Right cardiac atrium (tissue), 5 donors: ENCODE data around the gene CFAP97D2. TPM values are rescaled to one million over a fixed set of nuclear protein-coding genes. Genes with fewer than 3 reads are reported as not detected.

Source experiments
- ATAC-seq, 2 donors: fragments of 200-7000 bp; cut with Tn5 transposase; one replicate each; pipeline versions ENCODE4 v1.8.0 to v1.9.1; 2020; ENCODE audit warnings: moderate library complexity in 2 of 2, mild to moderate bottlenecking in 1 of 2
- DNase-seq, 3 donors: peaks; one replicate each; pipeline ENCODE4 v3.0.0-alpha.2; 2020
- H3K27ac ChIP-seq: one replicate; pipeline ENCODE4 v1.5.1; 2013; ENCODE audit warnings: mild to moderate bottlenecking, low read length, control low read depth, moderate library complexity
- H3K27me3 ChIP-seq: one replicate; pipeline ENCODE4 v1.6.1; 2013; ENCODE audit not compliant: control insufficient read depth, insufficient read depth
- H3K4me1 ChIP-seq: one replicate; pipeline ENCODE4 v1.6.1; 2013; ENCODE audit warnings: low read length; ENCODE audit not compliant: control insufficient read depth, insufficient read depth
- H3K4me3 ChIP-seq: one replicate; pipeline ENCODE4 v1.5.1; 2013; ENCODE audit warnings: low read length, control low read depth
- H3K9me3 ChIP-seq: one replicate; pipeline ENCODE4 v1.6.1; 2013; ENCODE audit warnings: low read length; ENCODE audit not compliant: control insufficient read depth
- WGBS: extraction: QIAGEN DNeasy Blood & Tissue Kit; methylation state at CpG from one replicate; pipeline ENCODE4 v1.1.7; 2013; 5-methylcytosine and 5-hydroxymethylcytosine counted together
- intact Hi-C, 4 donors: fragments of 100-400 bp; cut with DNase I; formaldehyde crosslinking; loops; one replicate each; pipeline versions ENCODE4 v1.11.0 to v1.14.0; 2022 to 2023
- polyA plus RNA-seq: library from polyadenylated mRNA; stranded (reverse); fragments of 200-250 nt; gene quantifications from one replicate; pipeline ENCODE4 v1.2.3, GENCODE V29; 2013
- total RNA-seq, 4 donors: library from RNA; stranded (reverse); fragmentation: NEBNext Ultra II Directional; extraction: Animal tissue kit (Norgen Biotek cat#: 25700); gene quantifications; one replicate each; pipeline ENCODE4 v1.2.1, GENCODE V29; 2021
- donor health status: healthy with polysubstance abuse.
- donor health status: DM: no; HTN: yes; CAD: no.
- donor health status: DM: no; HTN: no; CAD: no.
- donor health status: DM: no; HTN: yes; CAD: no; lungs with severe emphysema.
- donor health status: DM: yes; HTN: yes; CAD: no.

Gene CFAP97D2
- total and polyA plus RNA-seq, 5 donors, result not detected

DNA sequence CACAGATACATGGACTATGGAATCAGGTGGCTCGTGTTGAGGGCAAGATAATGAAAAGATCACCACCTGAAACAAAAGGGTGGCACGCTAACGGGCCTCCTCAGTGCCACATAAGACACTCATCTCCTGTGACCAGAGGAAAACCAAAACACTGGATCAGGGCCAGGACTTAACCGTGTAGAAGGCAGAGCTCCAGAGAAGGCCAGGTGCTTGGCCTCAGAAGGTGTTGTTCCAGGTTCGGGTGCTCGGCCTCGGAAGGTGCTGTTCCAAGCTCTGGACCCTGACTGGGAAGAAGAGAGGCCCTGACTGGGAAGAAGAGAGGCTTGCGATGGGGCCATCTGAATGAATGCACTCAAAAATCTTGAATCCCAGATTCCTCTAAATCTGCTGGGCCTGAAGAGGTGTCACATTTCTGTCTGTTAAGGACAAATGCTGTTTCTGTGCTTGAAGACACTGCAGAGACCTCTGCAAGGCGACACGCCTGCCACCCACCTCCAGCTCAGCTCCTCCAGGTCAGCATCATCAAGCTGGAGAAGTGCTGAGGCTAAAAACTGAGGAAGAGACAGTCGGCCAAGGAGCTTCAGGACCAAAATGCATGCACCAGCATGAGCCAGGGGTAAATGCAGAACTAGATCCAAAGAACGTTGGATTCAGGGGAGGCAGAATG, 44.0 kb upstream of the CFAP97D2 start:
- Histone ChIP-seq H3K9me3 (no peaks in the 10 kb centered on the region), H3K4me1 (peaks cover 9% of the 10 kb centered on the region), H3K27me3 (no peaks in the 10 kb centered on the region), H3K4me3 (no peak overlapping the region), H3K27ac (no peak overlapping the region)
- intact Hi-C loops, result no loop called here
- peak in 1 of 3 donors; percentile 0 for DNase-seq
- 52% methylated on average over 12 of the region's 12 CpGs for WGBS
- ATAC-seq, result no peak

DNA sequence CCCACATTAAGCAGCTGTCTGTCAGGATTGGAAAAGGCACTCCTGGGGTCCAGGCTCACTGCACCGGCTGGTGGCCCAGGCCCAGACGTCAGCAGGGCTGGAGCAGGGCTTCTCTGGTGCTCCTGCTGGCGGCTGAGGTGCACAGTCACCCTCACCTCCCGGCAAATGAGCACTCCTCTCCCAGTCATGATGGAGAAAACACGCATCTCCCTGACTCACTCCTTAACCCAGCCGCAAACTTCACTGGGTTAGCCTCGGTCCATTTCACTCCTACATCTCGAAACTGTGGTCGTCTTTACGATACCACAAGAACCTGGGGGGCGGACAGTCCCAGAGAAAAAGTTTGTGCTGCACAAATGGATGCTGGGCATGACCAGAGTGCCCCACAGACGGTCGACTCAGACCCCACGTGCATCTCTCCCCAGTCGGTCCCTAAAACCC, 43.3 kb upstream of the CFAP97D2 start:
- intact Hi-C loops, result no loop called here
- H3K4me3 ChIP-seq, result no peak overlapping the region
- no peaks in the 10 kb centered on the region for H3K9me3 ChIP-seq
- no peak overlapping the region for H3K27ac ChIP-seq
- peaks cover 2% of the 10 kb centered on the region for H3K4me1 ChIP-seq
- peak in 1 of 3 donors; percentile 3 for DNase-seq
- 95% methylated on average over 15 of the region's 15 CpGs for WGBS
- ATAC-seq, result no peak
- H3K27me3 ChIP-seq, result no peaks in the 10 kb centered on the region

DNA sequence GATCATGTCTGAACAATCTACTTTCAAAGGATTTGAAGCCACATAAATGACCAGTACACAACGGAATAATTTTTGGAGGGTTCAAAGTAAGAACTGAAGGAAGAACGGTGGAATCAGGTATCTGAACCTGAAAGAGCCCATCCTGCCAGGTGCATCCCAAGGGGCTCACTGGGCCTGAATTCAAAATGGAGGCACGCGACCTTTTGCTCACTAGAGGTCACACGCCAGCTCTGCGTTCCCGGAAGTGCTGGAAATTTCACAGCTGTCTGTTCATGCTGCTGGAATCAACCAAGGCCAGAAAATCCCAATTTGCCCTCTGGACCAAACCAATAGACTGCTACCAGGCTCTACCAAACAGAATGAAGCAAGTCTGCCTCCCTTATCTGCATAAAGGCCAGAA, 42.5 kb upstream of the CFAP97D2 start:
- no peaks in the 10 kb centered on the region for H3K27me3 ChIP-seq
- intact Hi-C loops, result no loop called here
- no peaks in the 10 kb centered on the region for H3K9me3 ChIP-seq
- WGBS, result 89% methylated on average over 7 of the region's 7 CpGs
- DNase-seq (peak in 1 of 3 donors; percentile 2), ATAC-seq (no peak)
- H3K27ac ChIP-seq, result no peak overlapping the region
- H3K4me3 ChIP-seq, result no peak overlapping the region
- peaks cover 2% of the 10 kb centered on the region for H3K4me1 ChIP-seq

DNA sequence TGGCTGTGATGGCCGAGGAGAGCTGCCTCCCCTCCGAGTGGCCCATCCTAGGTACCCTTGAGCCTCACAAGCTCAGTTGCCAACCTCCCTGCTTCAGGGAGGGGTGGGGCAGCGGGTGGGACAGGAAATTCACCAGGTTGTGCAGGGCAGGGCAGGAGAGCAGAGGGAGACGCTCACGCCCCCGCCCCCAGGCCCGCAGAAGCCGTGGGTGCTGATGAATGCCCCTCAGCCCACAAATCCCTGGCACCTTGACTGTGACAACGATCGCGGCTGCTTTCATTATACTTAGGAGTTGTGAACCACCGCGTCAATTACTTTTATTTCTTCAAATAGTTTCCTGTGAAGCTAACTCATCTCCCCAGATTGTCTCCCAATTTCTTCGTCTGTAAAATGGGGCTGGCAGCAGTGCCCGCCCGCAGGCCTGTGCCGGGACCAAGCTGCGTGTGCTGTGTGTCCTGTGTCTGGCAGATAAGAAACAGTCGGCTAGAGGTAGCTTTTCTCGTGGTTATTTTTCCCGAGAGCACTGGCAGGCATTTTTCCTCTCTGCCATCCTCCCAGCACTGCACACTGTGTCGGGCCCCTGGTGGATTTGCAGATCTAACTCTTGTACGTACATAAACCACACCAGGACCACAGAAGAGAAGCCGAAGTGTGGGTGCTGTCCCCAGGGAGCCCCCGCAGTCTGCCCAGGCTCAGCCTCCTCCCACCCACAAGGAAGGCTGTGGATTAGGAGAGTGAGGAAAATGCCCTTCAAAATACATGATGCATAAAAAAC, 38.7 kb upstream of the CFAP97D2 start:
- no peaks in the 10 kb centered on the region for H3K27me3 ChIP-seq
- no peak overlapping the region for H3K27ac ChIP-seq
- intact Hi-C loops, result no loop called here
- H3K9me3 ChIP-seq, result no peaks in the 10 kb centered on the region
- DNase-seq (peak in 1 of 3 donors; percentile 8), ATAC-seq (no peak)
- WGBS, result 63% methylated on average over 25 of the region's 25 CpGs
- H3K4me3 ChIP-seq, result no peak overlapping the region
- H3K4me1 ChIP-seq, result no peaks in the 10 kb centered on the region

DNA sequence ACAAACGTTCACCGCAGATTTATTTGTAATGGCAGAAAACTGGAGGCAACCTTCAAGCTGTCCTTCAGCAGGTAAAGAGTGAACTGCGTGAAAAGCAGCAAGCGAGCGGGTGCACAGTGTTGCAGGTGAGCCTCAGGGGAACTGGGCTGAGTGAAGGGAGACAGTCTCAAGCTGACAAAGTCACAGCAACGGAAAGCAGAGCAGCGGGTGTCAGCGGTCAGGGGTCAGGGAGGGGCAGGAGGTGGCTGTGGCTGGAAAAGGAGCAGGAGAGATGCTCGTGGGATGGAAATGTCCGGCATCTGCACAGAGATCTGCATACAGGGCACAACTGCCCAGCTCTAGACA, 38.2 kb upstream of the CFAP97D2 start:
- H3K4me1 ChIP-seq, result no peaks in the 10 kb centered on the region
- no peak for ATAC-seq
- DNase-seq, result peak in 1 of 3 donors; percentile 4
- H3K27ac ChIP-seq, result no peak overlapping the region
- intact Hi-C loops, result no loop called here
- H3K4me3 ChIP-seq, result no peak overlapping the region
- H3K27me3 ChIP-seq, result no peaks in the 10 kb centered on the region
- H3K9me3 ChIP-seq, result no peaks in the 10 kb centered on the region
- WGBS, result 57% methylated on average over 10 of the region's 10 CpGs

DNA sequence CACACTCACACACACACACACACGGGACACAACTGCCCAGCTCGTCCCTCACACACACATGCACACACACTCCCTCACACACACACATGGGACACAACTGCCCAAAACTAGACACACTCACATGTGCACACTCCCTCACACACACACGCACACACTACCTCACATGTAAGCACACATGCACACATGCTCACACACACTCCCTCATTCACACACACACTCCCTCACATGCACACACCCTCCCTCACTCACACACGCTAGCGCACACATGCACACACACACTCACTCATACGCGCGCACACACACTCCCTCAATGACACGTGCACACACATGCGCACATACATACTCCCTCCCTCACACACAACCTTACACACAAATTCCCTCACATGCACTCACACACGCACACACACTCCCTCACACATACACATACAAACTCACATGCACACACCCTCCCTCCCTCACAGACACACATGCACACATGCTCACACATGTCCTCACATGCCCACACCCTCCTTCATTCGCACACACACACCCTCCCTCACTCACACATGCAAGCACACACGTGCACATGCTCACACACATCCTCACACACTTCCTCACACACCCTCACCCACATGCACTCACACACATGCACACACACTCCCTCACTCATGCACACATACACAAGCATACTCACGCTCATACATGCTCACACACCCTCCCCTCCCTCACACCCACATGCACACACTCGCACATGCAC, 37.6 kb upstream of the CFAP97D2 start:
- intact Hi-C loops, result no loop called here
- Histone ChIP-seq H3K27me3 (no peaks in the 10 kb centered on the region), H3K4me3 (no peak overlapping the region), H3K4me1 (no peaks in the 10 kb centered on the region), H3K9me3 (no peaks in the 10 kb centered on the region), H3K27ac (no peak overlapping the region)
- WGBS, result 80% methylated on average over 15 of the region's 15 CpGs
- peak in 1 of 3 donors; percentile 0 for DNase-seq
- ATAC-seq, result no peak

DNA sequence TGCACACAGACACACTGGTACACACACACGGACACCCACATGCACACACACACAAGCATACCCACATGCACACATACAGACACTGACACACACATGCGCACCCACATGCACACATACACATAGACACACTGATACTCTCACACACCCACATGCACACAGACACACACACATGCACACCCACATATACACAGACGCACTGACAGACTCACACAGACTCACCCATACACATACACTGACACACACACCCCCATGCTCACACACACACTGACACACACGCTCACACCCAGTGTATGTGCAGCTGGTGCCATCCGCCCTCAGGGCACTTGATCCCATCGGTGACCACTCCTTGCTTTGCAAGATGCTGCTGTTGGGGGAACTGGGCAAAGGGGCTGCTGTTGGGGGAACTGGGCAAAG, 36.9 kb upstream of the CFAP97D2 start:
- 92% methylated on average over 6 of the region's 6 CpGs for WGBS
- no peak overlapping the region for H3K27ac ChIP-seq
- ATAC-seq (peak in 1 of 2 donors; percentile 15), DNase-seq (peak in 1 of 3 donors; percentile 0)
- H3K27me3 ChIP-seq, result no peaks in the 10 kb centered on the region
- no peaks in the 10 kb centered on the region for H3K4me1 ChIP-seq
- H3K4me3 ChIP-seq, result no peak overlapping the region
- H3K9me3 ChIP-seq, result no peaks in the 10 kb centered on the region
- intact Hi-C loops, result no loop called here

DNA sequence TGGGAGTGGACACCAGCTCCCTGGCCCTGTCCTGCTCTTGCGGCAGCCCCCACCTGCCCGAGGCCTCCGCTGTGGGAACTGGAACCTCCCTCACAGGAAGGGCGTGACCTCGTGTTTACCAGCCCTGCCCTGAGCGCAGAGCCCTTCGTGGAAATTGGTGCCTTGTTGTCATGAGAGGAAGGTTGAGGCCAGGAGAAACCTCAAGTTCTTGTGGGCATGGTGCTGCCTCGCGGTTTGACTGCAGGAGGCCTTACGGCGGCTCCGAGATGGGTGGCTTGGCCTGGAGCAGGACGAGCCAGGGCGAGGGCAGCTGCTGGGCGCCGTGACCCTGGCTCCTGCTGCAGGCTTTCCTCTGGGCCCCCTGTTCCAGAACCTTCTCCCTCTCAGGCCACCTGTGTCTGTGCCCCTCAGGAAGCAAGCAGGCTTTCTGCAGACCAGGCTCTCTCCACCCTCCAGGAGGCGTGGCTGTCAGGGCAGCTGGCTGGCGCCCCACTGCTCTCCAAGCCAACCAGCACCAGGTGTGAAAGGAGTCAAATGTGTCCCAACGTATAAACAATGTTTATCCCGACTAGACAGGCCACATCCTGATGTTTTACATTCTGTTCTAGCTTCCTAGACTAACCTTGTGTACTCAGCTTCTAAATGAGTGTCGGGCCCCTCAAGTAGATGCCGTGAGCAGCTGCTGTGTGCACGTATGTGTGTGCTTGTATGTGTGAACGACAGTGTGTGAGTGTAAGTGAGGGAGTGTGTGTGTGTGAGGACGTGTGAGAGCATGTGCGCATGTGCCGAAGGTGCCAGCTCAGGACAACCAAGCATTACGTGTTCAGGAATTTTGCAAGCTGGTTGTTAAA, 36.2 kb upstream of the CFAP97D2 start:
- DNase-seq, result peak in 1 of 3 donors; percentile 34
- Histone ChIP-seq H3K4me1 (no peaks in the 10 kb centered on the region), H3K4me3 (no peak overlapping the region), H3K27me3 (no peaks in the 10 kb centered on the region), H3K9me3 (no peaks in the 10 kb centered on the region), H3K27ac (no peak overlapping the region)
- peak; percentile 34 to 56 for ATAC-seq
- intact Hi-C loops, result no loop called here
- 70% methylated on average over 28 of the region's 28 CpGs for WGBS

DNA sequence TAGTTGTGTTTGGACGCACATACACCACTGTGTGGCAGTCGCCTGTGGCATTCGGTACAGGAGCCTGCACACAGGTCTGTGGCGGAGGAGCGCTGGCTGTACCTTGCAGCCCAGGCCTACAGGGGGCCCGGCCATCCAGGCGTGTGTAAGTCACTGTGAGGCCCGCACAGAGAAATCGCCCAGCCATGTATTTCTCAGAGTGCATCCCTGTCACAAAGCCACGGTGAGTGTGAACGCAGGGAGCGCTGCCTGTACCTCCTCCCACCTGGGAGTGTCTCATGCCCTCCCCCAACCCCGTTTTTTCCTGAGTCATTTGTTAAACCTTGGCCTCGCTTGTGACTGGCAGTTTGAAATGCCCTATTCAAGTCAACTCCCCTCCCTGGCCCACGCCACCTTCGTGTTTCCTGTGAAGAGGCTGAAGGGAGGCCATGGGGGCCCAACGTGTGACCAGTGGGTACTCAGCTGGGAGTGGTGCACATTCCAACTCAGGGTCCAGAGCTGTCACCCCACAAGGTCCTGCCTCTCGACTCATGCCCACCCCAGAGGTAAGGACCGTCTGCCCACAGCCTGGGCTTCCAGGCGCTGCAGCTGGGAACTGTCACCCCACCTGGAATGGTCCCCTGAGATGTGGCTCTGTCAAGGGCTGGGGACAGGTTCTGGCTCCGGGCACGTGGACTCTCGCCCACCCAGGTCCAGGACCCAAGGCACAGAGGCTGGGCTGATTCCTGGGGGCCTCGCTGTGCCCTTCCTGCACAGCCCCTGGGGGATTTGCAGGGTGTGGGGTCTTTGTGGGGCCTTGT, 35.1 kb upstream of the CFAP97D2 start:
- no peak overlapping the region for H3K4me3 ChIP-seq
- no peaks in the 10 kb centered on the region for H3K9me3 ChIP-seq
- no peak overlapping the region for H3K27ac ChIP-seq
- intact Hi-C loops, result no loop called here
- ATAC-seq (no peak), DNase-seq (no peak)
- no peaks in the 10 kb centered on the region for H3K27me3 ChIP-seq
- WGBS, result 80% methylated on average over 24 of the region's 24 CpGs
- no peaks in the 10 kb centered on the region for H3K4me1 ChIP-seq

DNA sequence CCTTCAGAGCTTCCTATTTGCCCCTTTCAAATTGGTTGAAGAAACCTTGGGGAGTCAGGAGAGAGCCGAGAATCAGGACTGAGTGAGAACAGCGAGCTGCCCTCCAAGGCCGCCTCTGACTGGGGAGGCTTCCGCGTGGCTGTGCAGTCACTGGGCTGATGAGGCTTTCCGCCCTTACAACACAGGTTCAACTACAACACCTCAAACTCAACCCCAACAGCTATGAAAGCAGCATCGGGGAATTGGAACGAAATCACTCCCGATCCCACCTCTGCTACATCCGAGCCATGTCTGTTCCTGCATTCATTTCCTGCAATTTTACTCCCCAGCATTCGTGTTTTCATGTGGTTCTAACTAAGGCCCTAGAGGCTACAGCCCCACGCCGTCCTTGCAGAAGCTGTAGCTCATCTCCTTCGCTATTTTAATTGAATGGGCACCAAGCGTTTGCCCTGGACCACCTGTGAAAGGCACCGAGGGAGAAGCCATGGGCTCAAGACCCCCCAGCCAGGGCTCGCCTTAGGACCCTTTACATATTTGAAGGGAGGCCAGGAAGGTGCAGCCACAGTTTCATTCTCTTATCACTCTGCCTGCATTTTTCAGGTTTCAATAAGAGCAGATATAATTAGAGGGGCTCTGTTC, 34.3 kb upstream of the CFAP97D2 start:
- Histone ChIP-seq H3K4me1 (no peaks in the 10 kb centered on the region), H3K9me3 (no peaks in the 10 kb centered on the region), H3K4me3 (no peak overlapping the region), H3K27ac (no peak overlapping the region), H3K27me3 (no peaks in the 10 kb centered on the region)
- WGBS, result 92% methylated on average over 17 of the region's 17 CpGs
- ATAC-seq, result no peak
- intact Hi-C loops, result no loop called here
- no peak for DNase-seq
